Liver (tissue), 9 donors: Measurements from ENCODE around the gene CD79A. TPM values are rescaled to one million over a fixed set of nuclear protein-coding genes. Genes with fewer than 3 reads are reported as not detected.

ENCODE experiments used
- DNase-seq: peaks from one replicate; pipeline ENCODE4 v3.0.0-alpha.2; 2017; ENCODE audit warnings: low spot score
- H3K27ac ChIP-seq, 2 donors: one replicate each; pipeline ENCODE4 v1.7.0; 2013; ENCODE audit warnings: inconsistent platforms in 2 of 2, low read length in 2 of 2, control low read depth in 1 of 2, low read depth in 1 of 2, mild to moderate bottlenecking in 1 of 2
- H3K27me3 ChIP-seq, 4 donors: one replicate each; pipeline versions ENCODE4 v1.6.1 to v1.7.0; 2013; ENCODE audit warnings: low read length in 3 of 4, inconsistent platforms in 1 of 4, mild to moderate bottlenecking in 1 of 4, moderate library complexity in 1 of 4; ENCODE audit not compliant: control insufficient read depth in 4 of 4, insufficient read depth in 4 of 4
- H3K36me3 ChIP-seq, 4 donors: one replicate each; pipeline versions ENCODE4 v1.6.1 to v1.7.0; 2013; ENCODE audit warnings: low read length in 3 of 4, mild to moderate bottlenecking in 3 of 4, low read depth in 1 of 4, moderate library complexity in 1 of 4; ENCODE audit not compliant: control insufficient read depth in 4 of 4, insufficient read depth in 3 of 4
- H3K4me1 ChIP-seq, 4 donors: one replicate each; pipeline versions ENCODE4 v1.6.1 to v1.7.0; 2013; ENCODE audit warnings: low read length in 3 of 4, mild to moderate bottlenecking in 3 of 4, moderate library complexity in 1 of 4; ENCODE audit not compliant: control insufficient read depth in 4 of 4, insufficient read depth in 4 of 4
- H3K4me3 ChIP-seq, 3 donors: one replicate each; pipeline versions ENCODE4 v1.6.1 to v1.7.0; 2013; ENCODE audit warnings: low read length in 3 of 3, control low read depth in 1 of 3, low read depth in 1 of 3, mild to moderate bottlenecking in 1 of 3
- H3K9ac ChIP-seq, 2 donors: one replicate each; pipeline ENCODE4 v1.7.0; 2013; ENCODE audit warnings: low read length in 2 of 2, mild to moderate bottlenecking in 2 of 2, moderate library complexity in 2 of 2, control low read depth in 1 of 2, low read depth in 1 of 2
- H3K9me3 ChIP-seq, 4 donors: one replicate each; pipeline versions ENCODE4 v1.6.1 to v1.7.0; 2013; ENCODE audit warnings: low read length in 3 of 4; ENCODE audit not compliant: control insufficient read depth in 4 of 4
- ATF3 ChIP-seq: IDR thresholded peaks from 2 replicates; pipeline ENCODE4 v1.6.1; 2016; ENCODE audit warnings: antibody characterized with exemption
- CTCF ChIP-seq: fragments of 150-350 bp; IDR thresholded peaks from 2 replicates; pipeline ENCODE4 v1.5.1; 2017; ENCODE audit warnings: improper control_type of control experiment, low read depth, low read length; ENCODE audit not compliant: missing input control
- EGR1 ChIP-seq, 2 donors: IDR thresholded peaks; 2 replicates each; pipeline ENCODE4 v1.6.1; 2016 to 2018; ENCODE audit warnings: antibody characterized with exemption in 2 of 2, low read depth in 2 of 2
- FOXA1 ChIP-seq: IDR thresholded peaks from 2 replicates; pipeline ENCODE4 v1.6.1; 2016; ENCODE audit warnings: antibody characterized with exemption
- FOXA2 ChIP-seq: IDR thresholded peaks from 2 replicates; pipeline ENCODE4 v1.6.1; 2016; ENCODE audit warnings: antibody characterized with exemption
- GABPA ChIP-seq, 2 donors: IDR thresholded peaks in 1 of 2; conservative IDR thresholded peaks in 1 of 2; 2 replicates each; pipeline ENCODE4 v1.6.1; 2016; ENCODE audit warnings: antibody characterized with exemption in 2 of 2, mild to moderate bottlenecking in 1 of 2, moderate library complexity in 1 of 2
- HNF4A ChIP-seq, 2 donors: conservative IDR thresholded peaks; 2 replicates each; pipeline ENCODE4 v1.6.1; 2016; ENCODE audit warnings: antibody characterized with exemption in 2 of 2, mild to moderate bottlenecking in 2 of 2
- HNF4G ChIP-seq: IDR thresholded peaks from 2 replicates; pipeline ENCODE4 v1.6.1; 2016; ENCODE audit warnings: antibody characterized with exemption
- JUND ChIP-seq, 2 donors: IDR thresholded peaks; 2 replicates each; pipeline ENCODE4 v1.6.1; 2016; ENCODE audit warnings: antibody characterized with exemption in 2 of 2
- RAD21 ChIP-seq, 2 donors: IDR thresholded peaks; 2 replicates each; pipeline ENCODE4 v1.6.1; 2016; ENCODE audit warnings: antibody characterized with exemption in 2 of 2, mild to moderate bottlenecking in 2 of 2
- REST ChIP-seq: IDR thresholded peaks from 2 replicates; pipeline ENCODE4 v1.6.1; 2016; ENCODE audit warnings: antibody characterized with exemption, mild to moderate bottlenecking
- RXRA ChIP-seq, 2 donors: IDR thresholded peaks; 2 replicates each; pipeline ENCODE4 v1.6.1; 2017 to 2018; ENCODE audit warnings: antibody characterized with exemption in 2 of 2, mild to moderate bottlenecking in 1 of 2
- SP1 ChIP-seq: IDR thresholded peaks from 2 replicates; pipeline ENCODE4 v1.6.1; 2018; ENCODE audit warnings: antibody characterized with exemption, mild to moderate bottlenecking
- TAF1 ChIP-seq: conservative IDR thresholded peaks from 2 replicates; pipeline ENCODE4 v1.6.1; 2016; ENCODE audit warnings: antibody characterized with exemption, mild to moderate bottlenecking
- YY1 ChIP-seq: IDR thresholded peaks from 2 replicates; pipeline ENCODE4 v1.6.1; 2016; ENCODE audit warnings: antibody characterized with exemption, mild to moderate bottlenecking
- ZBTB33 ChIP-seq: IDR thresholded peaks from 2 replicates; pipeline ENCODE4 v1.6.1; 2016; ENCODE audit warnings: antibody characterized with exemption
- WGBS: extraction: QIAGEN DNeasy Blood & Tissue Kit; methylation state at CpG from one replicate; pipeline ENCODE4 v1.1.7; 2013; 5-methylcytosine and 5-hydroxymethylcytosine counted together
- polyA plus RNA-seq, 2 donors: library from polyadenylated mRNA; stranded (reverse) in 1 of 2; unstranded in 1 of 2; fragments of 200-250 nt in 1 of 2; fragments of >200 nt in 1 of 2; fragmentation: Nextera tagmentation in 1 of 2; extraction: Ambion mirVana in 1 of 2; gene quantifications; one replicate each; pipeline versions ENCODE4 v1.2.1 to v1.2.3, GENCODE V29; 2013 to 2015
- total RNA-seq, 2 donors: library from RNA; depleted of rRNA; stranded (reverse); fragments of >200 nt; gene quantifications; one replicate each; pipeline ENCODE4 v1.2.3, GENCODE V29; 2014
- TF ChIP-seq, protein P1 (sequence below): IDR thresholded peaks from 2 replicates; pipeline ENCODE4 v1.6.1; 2016; ENCODE audit warnings: antibody characterized with exemption
- donor health status: healthy.
- donor health status: healthy.
- donor health status: healthy.
- donor health status: healthy.
- donor health status: healthy.

The CD79A gene
- total and polyA plus RNA-seq, 4 donors, result 0.43 to 5.0 (median 2.0) TPM

- WGBS, result 91% methylated on average over 14 of the region's 14 CpGs
- Histone ChIP-seq H3K9ac (no peak overlapping the region), H3K4me3 (no peak overlapping the region), H3K9me3 (no peaks in the 10 kb centered on the region), H3K27me3 (no peaks in the 10 kb centered on the region), H3K36me3 (peaks cover 8 to 62% (median 14%) of the 10 kb centered on the region in 4 donors), H3K27ac (no peak overlapping the region), H3K4me1 (no peaks in the 10 kb centered on the region)
- TF ChIP-seq RAD21 (IDR thresholded peaks at IDR 0.05), result no peak
- TF ChIP-seq ZBTB33, result no peak
- TF ChIP-seq JUND (IDR thresholded peaks at IDR 0.05), result no peak
- TF ChIP-seq EGR1 (IDR thresholded peaks at IDR 0.05; ENCODE audit: low read depth in 2 of 2), result no peak
- TF ChIP-seq TAF1, result no peak
- no peak for TF ChIP-seq HNF4G
- no peak for TF ChIP-seq FOXA2
- TF ChIP-seq YY1, result no peak
- TF ChIP-seq REST, result no peak
- no peak for TF ChIP-seq ATF3
- no peak for DNase-seq
Measured at GRCh38 chr19:41894350-41894749, 17.3 kb downstream of the CD79A start.

- Histone ChIP-seq H3K4me1 (no peaks in the 10 kb centered on the region), H3K27ac (no peak overlapping the region)
- 89% methylated on average over 19 of the region's 19 CpGs for WGBS
Measured at GRCh38 chr19:41895745-41896580, 18.9 kb downstream of the CD79A start.

More at GRCh38 chr19:41895745-41896580, 18.9 kb downstream of the CD79A start:
- Histone ChIP-seq H3K36me3 (peaks cover 7 to 67% (median 14%) of the 10 kb centered on the region in 4 donors), H3K4me3 (no peak overlapping the region), H3K9ac (no peak overlapping the region), H3K27me3 (no peaks in the 10 kb centered on the region), H3K9me3 (no peaks in the 10 kb centered on the region)
- no peak for TF ChIP-seq GABPA (IDR thresholded peaks at IDR 0.05 in 1 of 2, conservative IDR thresholded peaks at IDR 0.05 in 1 of 2)
- no peak for TF ChIP-seq HNF4A (conservative IDR thresholded peaks at IDR 0.05)
- no peak for TF ChIP-seq EGR1 (IDR thresholded peaks at IDR 0.05; ENCODE audit: low read depth in 2 of 2)
- no peak for TF ChIP-seq FOXA1
- TF ChIP-seq RXRA (IDR thresholded peaks at IDR 0.05), result no peak
- TF ChIP-seq SP1, result no peak
- no peak for TF ChIP-seq ZBTB33
- no peak for TF ChIP-seq RAD21 (IDR thresholded peaks at IDR 0.05)
- TF ChIP-seq, protein P1, sequence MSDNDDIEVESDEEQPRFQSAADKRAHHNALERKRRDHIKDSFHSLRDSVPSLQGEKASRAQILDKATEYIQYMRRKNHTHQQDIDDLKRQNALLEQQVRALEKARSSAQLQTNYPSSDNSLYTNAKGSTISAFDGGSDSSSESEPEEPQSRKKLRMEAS, result no peak
- TF ChIP-seq YY1, result no peak
- TF ChIP-seq JUND (IDR thresholded peaks at IDR 0.05), result no peak
- TF ChIP-seq ATF3, result no peak
- no peak for TF ChIP-seq CTCF
- no peak for TF ChIP-seq HNF4G
- no peak for DNase-seq
